HEK293 (cell line): ENCODE results near the gene ARL13B.

ENCODE experiments used
- ATF2 ChIP-seq: fragments of 450-650 bp; formaldehyde crosslinking; IDR thresholded peaks from 2 replicates; pipeline ENCODE4 v1.5.1; 2016; ENCODE audit warnings: missing biosample characterization, missing genetic modification characterization, low read depth
- CTCF ChIP-seq: fragments of 450-650 bp; formaldehyde crosslinking; IDR thresholded peaks from 2 replicates; pipeline ENCODE4 v1.5.1; 2016; ENCODE audit warnings: missing biosample characterization, missing genetic modification characterization
- ZFP37 ChIP-seq: fragments of 450-650 bp; formaldehyde crosslinking; IDR thresholded peaks from 2 replicates; pipeline ENCODE4 v1.5.1; 2016; ENCODE audit warnings: missing biosample characterization, missing genetic modification characterization
- ZNF341 ChIP-seq: fragments of 450-650 bp; formaldehyde crosslinking; IDR thresholded peaks from 2 replicates; pipeline ENCODE4; 2016; ENCODE audit warnings: low read depth, missing biosample characterization, missing genetic modification characterization
- ZNF549 ChIP-seq: fragments of 450-650 bp; IDR thresholded peaks from 2 replicates; pipeline ENCODE4 v1.5.1; 2018; ENCODE audit warnings: missing biosample characterization, missing genetic modification characterization, mild to moderate bottlenecking, inconsistent platforms, moderate library complexity
- ZNF571 ChIP-seq: fragments of 450-650 bp; formaldehyde crosslinking; IDR thresholded peaks from 2 replicates; pipeline ENCODE4 v1.5.0; 2017; ENCODE audit warnings: missing biosample characterization, missing genetic modification characterization
- ZNF791 ChIP-seq: fragments of 450-650 bp; formaldehyde crosslinking; IDR thresholded peaks from 2 replicates; pipeline ENCODE4 v1.5.1; 2016; ENCODE audit warnings: missing biosample characterization, missing genetic modification characterization
- ZSCAN5A ChIP-seq: fragments of 450-650 bp; formaldehyde crosslinking; IDR thresholded peaks from 2 replicates; pipeline ENCODE4 v1.5.1; 2016; ENCODE audit warnings: missing biosample characterization, missing genetic modification characterization
- TF ChIP-seq, protein P1 (sequence below): fragments of 450-650 bp; formaldehyde crosslinking; IDR thresholded peaks from 2 replicates; pipeline ENCODE4 v1.5.1; 2016; ENCODE audit warnings: missing biosample characterization, missing genetic modification characterization

DNA sequence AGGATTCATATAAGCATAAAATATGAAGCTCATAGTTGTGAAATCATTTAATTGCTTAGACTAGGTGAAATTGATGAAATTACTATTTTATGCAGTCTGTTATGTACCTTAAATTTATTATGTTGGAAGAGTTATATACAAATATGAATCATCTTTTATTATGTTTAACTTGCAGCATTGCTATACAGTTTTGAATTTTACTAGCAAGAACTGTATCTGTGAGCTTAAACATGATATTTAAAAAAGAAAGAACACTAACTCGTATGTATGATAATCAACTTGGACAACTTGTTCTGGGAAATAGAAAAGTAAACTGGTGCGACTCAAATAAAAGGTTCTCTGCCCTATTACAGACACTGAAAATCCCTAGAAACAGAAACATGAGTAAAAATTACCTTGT is 46.7 kb downstream of the ARL13B start:
- TF ChIP-seq ZSCAN5A (tag by site-specific recombination) (no peak), ATF2 (tag by site-specific recombination) (no peak), CTCF (no peak), ZNF571 (tag by site-specific recombination) (no peak), ZFP37 (no peak), ZNF791 (no peak), ZNF549 (tag by site-specific recombination) (no peak), ZNF341 (tag by site-specific recombination) (no peak)
- TF ChIP-seq, protein P1, sequence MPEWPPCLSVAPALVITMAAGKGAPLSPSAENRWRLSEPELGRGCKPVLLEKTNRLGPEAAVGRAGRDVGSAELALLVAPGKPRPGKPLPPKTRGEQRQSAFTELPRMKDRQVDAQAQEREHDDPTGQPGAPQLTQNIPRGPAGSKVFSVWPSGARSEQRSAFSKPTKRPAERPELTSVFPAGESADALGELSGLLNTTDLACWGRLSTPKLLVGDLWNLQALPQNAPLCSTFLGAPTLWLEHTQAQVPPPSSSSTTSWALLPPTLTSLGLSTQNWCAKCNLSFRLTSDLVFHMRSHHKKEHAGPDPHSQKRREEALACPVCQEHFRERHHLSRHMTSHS: no peak
